ENCODE data around the gene CLSTN2.

DNA sequence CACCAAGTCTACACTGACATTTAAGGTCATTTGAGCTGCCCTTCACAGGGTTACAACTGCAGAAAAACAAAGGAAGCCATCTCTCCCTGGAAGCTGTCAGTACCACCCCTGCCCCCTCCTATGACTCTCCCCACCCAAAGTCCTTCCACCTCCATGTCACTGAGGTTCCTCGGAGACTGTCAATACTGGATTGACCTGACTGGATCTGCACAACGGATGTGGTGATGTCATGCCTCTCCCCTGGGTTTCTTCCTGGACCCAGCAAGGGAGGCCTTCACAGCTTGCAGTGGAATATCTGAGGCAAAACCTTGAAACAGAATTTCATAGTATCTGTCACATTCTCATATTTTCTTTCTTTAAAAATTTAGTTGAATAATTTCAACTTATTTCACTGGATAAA is 153.5 kb downstream of the CLSTN2 start:
- TF ChIP-seq CBX8 (IDR thresholded peaks at IDR 0.05; ENCODE audit: borderline replicate concordance, low read depth, low read length) (no peak), POLR2AphosphoS5 (IDR thresholded peaks at IDR 0.05; ENCODE audit: low read depth, low read length) (no peak), YY1 (IDR thresholded peaks at IDR 0.05; ENCODE audit: low read depth, low read length) (no peak), KDM5A (IDR thresholded peaks at IDR 0.05; ENCODE audit: low read length) (no peak), SP1 (IDR thresholded peaks at IDR 0.05; ENCODE audit: low read depth, low read length) (no peak), POLR2A (IDR thresholded peaks at IDR 0.05; ENCODE audit: control extremely low read depth in 1 of 2, low read depth in 2 of 2, low read length in 2 of 2) (no peak), CHD1 (IDR thresholded peaks at IDR 0.05; ENCODE audit: low read depth, low read length) (no peak), EZH2 (IDR thresholded peaks at IDR 0.05; ENCODE audit: low read depth, low read length, severe bottlenecking) (no peak), BRCA1 (IDR thresholded peaks at IDR 0.05; ENCODE audit: low read depth, low read length) (no peak), TCF12 (IDR thresholded peaks at IDR 0.05; ENCODE audit: low read depth, low read length) (no peak)
- TF ChIP-seq, protein P1, sequence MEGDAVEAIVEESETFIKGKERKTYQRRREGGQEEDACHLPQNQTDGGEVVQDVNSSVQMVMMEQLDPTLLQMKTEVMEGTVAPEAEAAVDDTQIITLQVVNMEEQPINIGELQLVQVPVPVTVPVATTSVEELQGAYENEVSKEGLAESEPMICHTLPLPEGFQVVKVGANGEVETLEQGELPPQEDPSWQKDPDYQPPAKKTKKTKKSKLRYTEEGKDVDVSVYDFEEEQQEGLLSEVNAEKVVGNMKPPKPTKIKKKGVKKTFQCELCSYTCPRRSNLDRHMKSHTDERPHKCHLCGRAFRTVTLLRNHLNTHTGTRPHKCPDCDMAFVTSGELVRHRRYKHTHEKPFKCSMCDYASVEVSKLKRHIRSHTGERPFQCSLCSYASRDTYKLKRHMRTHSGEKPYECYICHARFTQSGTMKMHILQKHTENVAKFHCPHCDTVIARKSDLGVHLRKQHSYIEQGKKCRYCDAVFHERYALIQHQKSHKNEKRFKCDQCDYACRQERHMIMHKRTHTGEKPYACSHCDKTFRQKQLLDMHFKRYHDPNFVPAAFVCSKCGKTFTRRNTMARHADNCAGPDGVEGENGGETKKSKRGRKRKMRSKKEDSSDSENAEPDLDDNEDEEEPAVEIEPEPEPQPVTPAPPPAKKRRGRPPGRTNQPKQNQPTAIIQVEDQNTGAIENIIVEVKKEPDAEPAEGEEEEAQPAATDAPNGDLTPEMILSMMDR (IDR thresholded peaks at IDR 0.05; ENCODE audit: control extremely low read depth in 1 of 3, insufficient read depth in 1 of 3, low read depth in 1 of 3, low read length in 3 of 3) = no peak

All from H1 (cell line).